Ureter (tissue), 1 donor: ENCODE measurements around the gene DGKG. TPM values are rescaled to one million over a fixed set of nuclear protein-coding genes. Genes with fewer than 3 reads are reported as not detected.
A peak's percentile ranks its signal among the peaks of the same experiment; 100 is the strongest.

Experiments used
- DNase-seq: peaks from one replicate; pipeline ENCODE4 v3.0.0-alpha.2; 2020; ENCODE audit warnings: low spot score
- total RNA-seq: library from RNA; stranded (reverse); gene quantifications from one replicate; pipeline ENCODE4 v1.2.4, GENCODE V29; 2023
- donor health status: DM: yes; HTN: yes; CAD: no.

Gene DGKG
- total RNA-seq, 1 donor from 2014 or later, result 16.2 TPM

- no peak for DNase-seq
Measured at GRCh38 chr3:186143250-186143649, 218.8 kb downstream of the DGKG start.

GRCh38 chr3:186142393-186142932 lies 219.6 kb downstream of the DGKG start:
- DNase-seq, result no peak

GRCh38 chr3:186141790-186142189 lies 220.2 kb downstream of the DGKG start:
- no peak for DNase-seq

GRCh38 chr3:186138272-186138981 lies 223.6 kb downstream of the DGKG start:
- no peak for DNase-seq

GRCh38 chr3:186137051-186137685 lies 224.9 kb downstream of the DGKG start:
- DNase-seq, result no peak

- DNase-seq, result no peak
Measured at GRCh38 chr3:186133980-186134379, 228.1 kb downstream of the DGKG start.

GRCh38 chr3:186132487-186132886 lies 229.5 kb downstream of the DGKG start:
- DNase-seq, result no peak

GRCh38 chr3:186129206-186129605 lies 232.8 kb downstream of the DGKG start:
- no peak for DNase-seq

- no peak for DNase-seq
Measured at GRCh38 chr3:186128158-186128557, 233.9 kb downstream of the DGKG start.

- DNase-seq, result no peak
Measured at GRCh38 chr3:186127463-186127862, 234.6 kb downstream of the DGKG start.

- no peak for DNase-seq
Measured at GRCh38 chr3:186125118-186125517, 236.9 kb downstream of the DGKG start.

- peak; percentile 57 for DNase-seq
Measured at GRCh38 chr3:186124592-186124991, 237.4 kb downstream of the DGKG start.

- DNase-seq, result no peak
Measured at GRCh38 chr3:186123012-186123411, 239.0 kb downstream of the DGKG start.

- DNase-seq, result no peak
Measured at GRCh38 chr3:186121968-186122367, 240.1 kb downstream of the DGKG start.

GRCh38 chr3:186121278-186121677 lies 240.8 kb downstream of the DGKG start:
- no peak for DNase-seq

- no peak for DNase-seq
Measured at GRCh38 chr3:186119499-186119898, 242.5 kb downstream of the DGKG start.

- DNase-seq, result no peak
Measured at GRCh38 chr3:186118692-186119091, 243.3 kb downstream of the DGKG start.

GRCh38 chr3:186117521-186118134 lies 244.4 kb downstream of the DGKG start:
- DNase-seq, result no peak

GRCh38 chr3:186115239-186115996 lies 246.6 kb downstream of the DGKG start:
- no peak for DNase-seq

- no peak for DNase-seq
Measured at GRCh38 chr3:186110975-186111974, 250.8 kb downstream of the DGKG start.
